Measurements from ENCODE around the gene FNDC11.
"Not testable (repeated sequence)": the region's sequence is repeated elsewhere in the genome, so short reads cannot be mapped to it uniquely, and the experiment has no call there.

The FNDC11 gene

DNA sequence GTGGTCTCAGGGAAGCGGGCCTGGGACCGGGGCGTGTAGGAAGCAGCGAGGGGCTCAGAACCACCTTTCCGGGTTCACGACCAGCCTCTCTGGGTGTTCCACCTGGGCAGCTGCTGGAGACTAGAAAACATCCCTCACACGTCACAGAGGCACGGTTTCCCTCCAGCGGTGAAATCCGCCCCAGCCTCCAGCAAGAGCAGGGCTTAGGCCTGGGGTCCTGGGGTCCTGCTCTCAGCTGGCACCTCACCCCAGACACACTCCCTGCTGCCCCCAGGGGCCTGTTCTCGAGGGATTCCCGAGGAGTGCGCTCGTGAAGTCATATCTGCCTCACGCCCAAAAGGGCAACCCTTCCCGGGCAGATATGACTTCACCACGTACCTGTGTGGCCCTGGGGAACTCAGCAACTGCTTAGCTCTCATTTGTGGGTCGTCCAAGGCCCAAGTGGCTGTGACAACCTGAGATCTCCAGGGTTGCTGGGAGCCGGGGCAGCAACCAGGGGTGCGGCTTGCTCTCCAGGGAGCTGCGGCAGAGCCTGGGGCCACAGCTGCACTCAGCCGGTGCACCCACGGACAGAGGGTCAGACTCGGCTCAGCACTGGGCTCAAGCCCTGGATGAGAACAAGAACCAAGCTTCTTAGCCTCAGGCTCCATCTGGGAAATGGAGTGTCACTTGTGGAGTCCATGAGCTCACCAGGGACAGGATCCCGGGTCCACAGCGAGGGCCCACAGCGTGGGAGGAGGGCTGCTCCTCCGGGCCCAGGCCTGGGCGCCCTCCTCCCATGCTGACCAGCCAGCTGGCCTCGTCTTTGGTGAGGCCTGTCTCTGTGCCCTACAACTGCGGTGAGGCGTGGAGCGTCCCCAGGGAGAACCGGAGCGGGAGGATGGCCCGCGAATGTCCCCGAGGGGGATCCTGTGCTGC lies 661 bp downstream of the FNDC11 start:
- DNase-seq = no peak

DNA sequence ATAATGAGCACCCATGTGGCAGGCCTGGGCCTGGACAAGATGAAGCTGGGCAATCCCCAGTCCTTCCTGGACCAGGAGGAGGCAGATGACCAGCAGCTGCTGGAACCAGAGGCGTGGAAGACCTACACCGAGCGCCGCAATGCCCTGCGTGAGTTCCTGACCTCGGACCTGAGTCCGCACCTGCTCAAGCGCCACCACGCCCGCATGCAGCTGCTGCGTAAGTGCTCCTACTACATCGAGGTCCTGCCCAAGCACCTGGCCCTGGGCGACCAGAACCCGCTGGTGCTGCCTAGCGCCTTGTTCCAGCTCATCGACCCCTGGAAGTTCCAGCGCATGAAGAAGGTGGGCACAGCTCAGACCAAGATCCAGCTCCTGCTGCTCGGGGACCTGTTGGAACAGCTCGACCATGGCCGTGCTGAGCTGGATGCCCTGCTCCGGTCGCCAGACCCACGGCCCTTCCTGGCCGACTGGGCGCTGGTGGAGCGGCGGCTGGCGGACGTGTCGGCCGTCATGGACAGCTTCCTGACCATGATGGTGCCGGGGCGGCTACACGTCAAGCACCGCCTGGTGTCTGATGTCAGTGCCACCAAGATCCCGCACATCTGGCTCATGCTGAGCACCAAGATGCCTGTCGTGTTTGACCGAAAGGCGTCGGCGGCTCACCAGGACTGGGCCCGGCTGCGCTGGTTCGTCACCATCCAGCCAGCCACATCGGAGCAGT lies 1.9 kb downstream of the FNDC11 start:
- no peak for DNase-seq

DNA sequence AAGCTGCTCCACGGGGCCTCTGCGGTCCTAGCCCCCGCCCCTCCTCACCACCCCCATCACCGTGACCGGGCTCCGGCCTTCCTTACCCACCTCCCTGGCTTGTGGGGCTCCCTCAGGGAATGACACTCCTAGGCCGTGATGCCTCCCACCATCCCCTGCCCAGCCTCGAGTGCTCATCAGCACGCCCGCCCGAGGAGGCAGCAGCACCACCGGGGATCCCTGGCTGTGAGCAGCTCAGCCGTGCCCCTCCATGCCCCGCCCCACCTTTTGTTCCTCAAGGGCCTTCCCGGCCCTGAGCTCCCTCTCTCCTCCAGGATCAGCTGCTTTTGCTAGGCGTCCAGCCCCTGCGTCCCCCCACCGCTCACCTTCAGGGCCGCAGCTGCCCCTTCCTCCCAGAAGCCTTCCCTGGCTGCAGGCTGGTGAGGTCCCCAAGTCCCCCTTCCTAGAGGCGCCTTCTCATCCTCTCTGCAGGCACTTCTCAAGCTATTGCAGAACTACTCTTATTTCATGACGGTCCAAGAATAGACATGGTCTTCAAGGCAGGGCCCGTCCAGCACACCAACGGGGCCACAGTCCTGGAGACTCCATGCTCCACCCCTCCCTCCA lies 3.0 kb downstream of the FNDC11 start:
- DNase-seq = no peak

DNA sequence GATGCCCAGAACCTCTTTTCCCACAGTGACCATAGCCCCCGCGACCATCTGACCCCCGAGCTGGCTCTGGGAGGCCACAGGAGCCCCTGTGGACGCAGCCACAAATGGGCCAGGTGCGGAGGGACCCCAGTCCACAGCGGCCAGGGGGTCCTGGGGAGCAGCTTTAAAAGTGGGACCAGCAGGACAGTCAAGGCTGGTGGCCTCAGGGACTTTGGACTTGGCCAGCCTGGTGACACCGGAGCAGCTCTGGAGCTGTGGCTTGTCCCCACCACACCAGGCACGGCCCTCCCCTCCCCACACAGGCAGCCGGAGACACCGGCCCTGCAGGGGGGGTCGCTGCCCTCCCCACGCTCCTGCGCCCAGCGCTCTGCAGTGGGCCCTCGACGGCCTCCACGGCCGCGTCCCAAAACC lies 3.5 kb downstream of the FNDC11 start:
- DNase-seq = no peak

DNA sequence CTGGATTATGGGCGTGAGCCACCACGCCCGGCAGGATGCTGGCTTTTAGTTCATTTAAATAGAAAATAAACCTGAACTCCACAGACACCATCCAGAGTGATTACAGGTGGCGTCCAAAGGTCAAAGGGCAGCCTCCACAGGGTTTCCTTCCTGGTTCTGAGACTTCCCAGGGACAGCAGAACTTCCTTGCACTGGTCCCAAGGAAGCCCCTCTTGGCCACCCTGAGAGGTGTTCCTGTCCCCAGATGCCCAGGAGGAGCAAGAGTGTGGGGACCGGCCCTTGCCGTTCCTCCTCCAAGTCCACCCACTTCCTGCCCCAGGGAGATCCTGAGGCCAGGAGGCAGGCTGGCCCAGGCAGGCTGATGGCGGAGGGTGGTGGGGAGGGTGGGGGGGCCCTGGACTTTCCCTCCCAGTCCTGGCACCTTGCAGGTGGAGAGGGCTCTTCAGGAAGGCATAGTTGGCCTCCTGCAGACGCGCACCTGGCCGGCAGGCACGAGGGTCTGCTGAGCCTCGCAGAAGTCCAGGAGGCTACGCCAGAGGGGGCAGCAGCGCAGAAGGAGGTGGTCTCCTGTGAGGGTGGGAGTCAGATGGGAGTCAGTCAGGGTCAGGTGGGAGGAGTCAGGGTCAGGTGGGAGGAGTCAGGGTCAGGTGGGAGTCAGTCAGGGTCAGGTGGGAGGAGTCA lies 5.0 kb downstream of the FNDC11 start:
- no peak for DNase-seq

DNA sequence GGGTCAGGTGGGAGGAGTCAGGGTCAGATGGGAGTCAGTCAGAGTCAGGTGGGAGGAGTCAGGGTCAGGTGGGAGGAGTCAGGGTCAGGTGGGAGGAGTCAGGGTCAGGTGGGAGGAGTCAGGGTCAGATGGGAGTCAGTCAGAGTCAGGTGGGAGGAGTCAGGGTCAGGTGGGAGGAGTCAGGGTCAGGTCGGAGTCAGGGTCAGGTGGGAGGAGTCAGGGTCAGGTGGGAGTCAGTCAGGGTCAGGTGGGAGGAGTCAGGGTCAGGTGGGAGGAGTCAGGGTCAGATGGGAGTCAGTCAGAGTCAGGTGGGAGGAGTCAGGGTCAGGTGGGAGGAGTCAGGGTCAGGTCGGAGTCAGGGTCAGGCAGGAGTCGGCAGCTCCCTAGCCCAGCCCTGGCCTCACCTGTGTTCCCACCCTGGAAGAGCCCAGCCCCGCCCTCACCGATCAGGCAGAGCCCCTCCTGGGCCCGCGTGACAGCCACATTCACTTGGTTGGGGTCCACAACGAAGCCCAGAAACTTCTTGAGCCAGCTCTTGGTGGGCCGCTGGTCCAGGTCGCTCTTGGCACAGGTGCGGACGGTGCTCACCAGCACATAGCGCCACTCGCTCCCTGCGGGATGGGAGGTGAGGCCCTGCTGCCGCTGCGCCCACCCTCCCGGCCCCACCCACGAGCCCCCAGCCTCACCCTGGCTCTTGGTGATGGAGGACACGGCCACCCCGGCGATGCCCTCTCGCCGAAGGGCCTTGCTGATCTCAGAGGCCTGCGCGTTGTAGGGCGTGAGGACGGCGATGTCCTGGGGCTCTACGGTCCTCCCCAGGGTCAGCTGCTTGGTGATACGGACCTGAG lies 5.8 kb downstream of the FNDC11 start:
- not testable (repeated sequence) for DNase-seq

DNA sequence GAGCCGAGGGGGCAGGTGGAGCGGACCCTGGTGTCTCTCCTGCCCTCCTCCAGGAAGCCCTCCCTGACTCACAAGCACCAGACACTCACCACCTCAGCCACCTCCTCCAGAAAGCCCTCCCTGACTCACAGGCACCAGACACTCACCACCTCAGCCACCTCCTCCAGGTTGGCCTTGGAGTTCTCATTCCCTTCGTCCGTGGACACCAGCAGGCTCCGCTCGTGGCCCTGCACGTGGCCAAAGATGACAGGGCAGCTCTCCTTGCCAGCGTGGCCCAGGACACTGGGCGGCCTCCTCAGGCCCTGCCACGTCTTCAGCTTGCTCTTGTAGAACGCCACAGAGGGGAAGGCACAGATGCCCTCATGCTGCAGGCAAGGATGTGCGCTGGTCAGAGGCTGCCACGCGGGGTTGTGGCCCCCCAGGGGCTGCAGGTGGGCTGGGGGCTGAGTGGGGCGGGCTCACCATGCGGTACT lies 6.4 kb downstream of the FNDC11 start:
- DNase-seq = no peak

DNA sequence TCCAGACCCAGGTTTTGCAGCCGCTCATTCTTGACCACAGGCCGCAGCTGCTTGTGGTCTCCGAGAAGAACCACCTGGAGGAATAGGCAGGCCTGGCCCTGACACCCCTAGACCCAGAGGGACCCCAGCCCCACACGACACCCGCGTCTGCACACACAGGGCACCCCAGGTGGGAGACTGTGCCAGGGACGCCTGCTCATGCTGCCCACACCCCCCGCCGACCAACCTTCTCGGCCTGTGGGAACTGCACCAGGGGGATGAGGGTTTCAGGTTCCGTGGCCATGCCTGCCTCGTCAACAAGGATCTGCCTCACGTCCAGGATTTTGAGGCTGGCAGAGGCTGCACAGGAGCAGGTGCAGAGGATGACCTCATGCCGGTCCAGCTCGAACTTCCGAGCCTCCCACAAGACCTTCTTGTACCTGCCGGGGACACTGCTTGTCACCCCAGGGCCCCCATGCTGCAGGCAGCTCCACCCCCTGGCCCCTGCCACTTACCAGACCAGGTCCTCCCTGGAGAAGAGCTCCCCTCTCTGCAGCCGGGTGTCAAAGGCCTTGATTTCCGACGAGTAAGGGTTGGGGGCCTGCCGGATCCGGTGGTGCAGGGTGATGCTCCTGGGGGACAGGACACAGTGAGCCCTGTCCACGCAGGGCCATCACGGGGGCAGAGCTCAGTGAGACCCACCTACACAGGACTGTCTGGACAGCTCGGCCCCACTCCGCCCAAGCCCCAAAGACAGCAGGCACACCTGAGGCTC lies 7.1 kb downstream of the FNDC11 start:
- no peak for DNase-seq

DNA sequence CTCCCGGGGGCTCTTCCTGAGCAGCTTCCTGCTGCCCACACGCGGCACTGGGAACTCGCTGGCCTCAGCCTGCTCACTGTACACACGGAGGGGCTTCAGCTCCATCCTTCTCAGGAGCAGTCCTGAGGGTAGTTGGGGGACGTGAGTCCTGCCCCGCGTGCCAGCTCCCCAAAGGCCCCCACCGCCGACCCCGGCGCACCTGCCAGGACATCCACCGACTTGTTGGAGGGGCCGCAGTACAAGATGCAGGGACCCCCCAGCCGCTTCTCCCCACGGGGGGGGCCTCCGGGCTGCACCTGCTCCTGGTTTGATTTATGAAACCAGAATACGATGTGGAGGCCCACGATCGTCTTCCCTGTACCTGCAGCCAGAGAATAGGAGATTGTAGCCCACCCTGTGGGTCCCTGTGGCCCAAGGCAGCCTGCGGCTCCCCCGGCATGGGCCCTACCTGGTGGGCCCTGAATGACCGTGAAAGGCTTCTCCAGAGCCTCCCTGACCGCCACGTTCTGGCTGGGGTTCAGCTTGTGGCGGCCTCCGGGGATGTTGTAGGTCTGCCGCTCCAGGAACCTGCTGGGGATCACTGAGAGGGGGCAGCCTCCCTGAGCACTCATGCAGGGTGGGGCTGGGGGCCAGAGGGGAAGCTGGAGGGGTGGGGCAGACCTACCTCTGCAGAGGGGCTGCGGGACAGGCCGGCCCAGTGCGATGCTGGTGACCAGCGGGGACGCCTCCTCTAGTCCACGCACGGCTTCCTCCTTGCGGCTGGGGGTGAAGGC lies 7.9 kb downstream of the FNDC11 start:
- no peak for DNase-seq

DNA sequence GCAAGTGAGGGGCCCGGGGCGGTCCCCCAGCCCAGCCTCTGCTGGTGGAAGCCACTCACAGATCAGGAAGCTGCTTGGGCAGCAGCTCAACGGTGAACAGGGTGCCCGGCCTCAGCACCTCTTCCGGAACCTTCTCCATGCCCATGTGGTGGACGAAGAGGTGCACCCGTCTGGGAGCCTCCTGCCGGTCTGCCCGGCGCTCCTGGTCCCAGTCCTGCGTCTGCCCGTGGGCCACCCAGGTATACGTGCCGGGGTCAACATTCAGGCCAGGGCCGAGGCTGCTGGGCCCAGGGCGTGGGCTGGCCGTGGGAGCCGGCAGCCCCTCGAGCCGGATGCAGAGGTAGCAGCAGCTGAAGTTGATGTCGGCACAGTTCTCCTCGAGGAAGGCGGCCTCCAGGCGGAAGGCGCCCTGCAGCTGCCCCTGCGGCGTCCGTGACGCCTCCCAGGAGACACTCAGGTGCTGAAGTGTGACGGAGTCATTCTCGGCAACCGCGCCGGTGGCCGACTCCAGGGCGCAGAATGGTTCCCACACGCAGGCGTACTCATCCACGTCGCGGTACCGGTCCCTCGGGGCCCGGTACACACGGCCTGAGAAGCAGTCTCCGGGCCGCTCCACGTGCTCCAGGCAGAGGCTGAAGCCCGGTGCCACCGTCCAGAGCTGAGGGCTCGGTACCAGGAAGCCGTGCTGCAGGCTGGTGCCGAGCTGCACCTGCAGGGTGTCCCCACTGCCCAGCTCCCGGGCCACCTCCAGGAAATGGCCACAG lies 8.7 kb downstream of the FNDC11 start:
- no peak for DNase-seq

DNA sequence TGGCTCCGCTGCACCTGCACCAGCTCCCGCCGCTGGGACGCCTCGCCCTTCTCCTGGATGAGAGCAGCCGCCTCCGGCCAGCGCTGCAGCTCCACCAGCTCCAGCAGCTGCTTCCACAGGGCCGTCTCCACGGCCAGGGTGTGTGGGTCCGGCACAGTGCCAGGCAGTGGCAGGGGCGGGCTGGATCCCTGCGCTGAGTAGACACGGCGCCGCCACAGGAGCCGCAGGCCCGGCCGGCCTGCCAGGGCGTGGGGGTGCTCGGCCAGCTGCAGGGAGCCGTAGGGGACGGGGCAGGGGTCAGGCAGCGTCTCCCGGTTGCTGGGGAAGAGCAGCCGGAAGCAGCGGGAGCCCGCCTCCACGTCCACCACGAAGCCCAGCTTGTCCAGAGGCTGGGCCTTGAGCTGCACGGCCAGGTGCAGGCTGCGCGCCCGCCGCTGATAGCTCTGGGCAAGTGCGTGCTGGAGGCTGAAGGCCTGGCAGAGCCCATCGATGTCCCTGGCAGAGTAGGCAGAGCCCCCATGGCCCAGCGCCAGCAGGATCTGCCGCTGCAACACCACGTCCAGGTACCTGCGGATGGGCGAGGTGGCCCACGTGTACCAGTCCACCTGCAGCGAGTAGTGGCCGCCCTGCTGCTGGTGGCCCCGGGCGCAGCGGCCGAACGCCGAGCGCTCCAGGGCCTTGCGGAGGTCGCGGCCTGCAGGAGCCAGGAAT lies 9.4 kb downstream of the FNDC11 start:
- DNase-seq = no peak

DNA sequence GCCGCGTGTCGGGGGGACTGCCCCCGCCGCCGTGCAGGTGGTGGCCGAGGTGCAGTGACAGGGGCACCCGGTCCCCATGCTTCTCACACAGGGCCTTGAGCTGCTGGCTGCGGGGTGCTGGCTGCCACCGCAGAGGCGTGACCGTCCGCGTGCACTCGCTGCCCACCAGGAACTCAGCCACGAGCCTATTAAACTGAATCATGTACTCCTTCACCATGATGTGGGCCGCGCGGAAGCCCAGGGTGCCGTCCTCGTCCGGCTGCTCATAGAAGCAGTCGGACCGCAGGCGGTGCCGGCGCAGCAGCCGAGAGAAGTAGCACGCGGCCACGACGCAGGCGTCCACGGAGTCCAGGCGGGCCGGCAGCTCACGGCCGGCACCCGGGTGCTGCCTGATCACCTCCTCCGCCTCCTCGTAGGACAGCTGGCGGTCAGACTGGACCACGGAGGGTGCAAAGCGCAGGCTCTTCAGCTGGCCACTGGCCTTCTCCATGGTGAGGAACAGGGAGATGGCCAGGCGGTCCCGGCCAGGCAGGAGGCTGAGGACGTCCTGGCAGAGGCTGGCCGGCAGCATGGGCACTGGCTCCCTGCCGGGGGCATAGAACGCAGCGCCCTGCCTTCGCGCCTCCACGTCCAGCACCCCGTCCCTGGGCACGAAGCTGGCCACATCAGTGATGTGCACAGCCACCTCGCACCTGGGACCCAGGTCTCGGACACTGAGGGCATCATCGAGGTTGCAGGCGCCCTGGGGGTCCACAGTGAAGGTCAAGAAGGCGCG lies 10.3 kb downstream of the FNDC11 start:
- no peak for DNase-seq

DNA sequence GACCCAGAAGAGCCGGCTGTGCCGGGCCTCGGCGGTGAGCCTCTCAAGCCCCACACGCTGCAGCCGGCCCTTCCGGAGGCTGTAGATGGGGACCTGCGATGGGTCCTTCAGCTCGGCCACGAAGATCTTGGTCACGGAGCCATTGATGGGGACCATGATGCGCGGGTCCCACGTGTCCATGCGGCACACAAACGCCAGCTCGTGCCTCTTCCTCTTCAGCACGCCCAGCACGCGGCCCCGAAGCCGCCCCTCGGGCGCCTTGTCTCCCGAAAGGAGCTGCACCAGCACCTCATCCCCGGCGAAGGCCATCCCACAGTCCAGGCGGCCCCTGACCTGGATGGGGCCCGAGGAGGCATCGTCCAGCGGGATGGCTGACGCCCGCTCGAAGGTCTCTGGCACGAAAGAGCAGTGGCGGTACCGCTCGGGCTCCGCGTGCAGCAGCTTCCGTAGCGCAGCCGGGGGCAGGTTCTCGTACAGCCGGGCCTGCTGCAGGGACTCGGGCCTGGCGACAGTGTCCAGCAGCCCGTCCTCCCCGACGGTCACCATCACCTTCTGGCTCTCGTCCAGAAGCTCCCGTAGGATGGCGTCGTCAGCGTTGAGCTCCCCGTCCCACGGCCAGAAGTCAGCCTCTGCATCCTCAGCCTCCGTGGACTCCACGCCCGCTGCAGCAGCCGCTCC lies 11.2 kb downstream of the FNDC11 start:
- DNase-seq = no peak

DNA sequence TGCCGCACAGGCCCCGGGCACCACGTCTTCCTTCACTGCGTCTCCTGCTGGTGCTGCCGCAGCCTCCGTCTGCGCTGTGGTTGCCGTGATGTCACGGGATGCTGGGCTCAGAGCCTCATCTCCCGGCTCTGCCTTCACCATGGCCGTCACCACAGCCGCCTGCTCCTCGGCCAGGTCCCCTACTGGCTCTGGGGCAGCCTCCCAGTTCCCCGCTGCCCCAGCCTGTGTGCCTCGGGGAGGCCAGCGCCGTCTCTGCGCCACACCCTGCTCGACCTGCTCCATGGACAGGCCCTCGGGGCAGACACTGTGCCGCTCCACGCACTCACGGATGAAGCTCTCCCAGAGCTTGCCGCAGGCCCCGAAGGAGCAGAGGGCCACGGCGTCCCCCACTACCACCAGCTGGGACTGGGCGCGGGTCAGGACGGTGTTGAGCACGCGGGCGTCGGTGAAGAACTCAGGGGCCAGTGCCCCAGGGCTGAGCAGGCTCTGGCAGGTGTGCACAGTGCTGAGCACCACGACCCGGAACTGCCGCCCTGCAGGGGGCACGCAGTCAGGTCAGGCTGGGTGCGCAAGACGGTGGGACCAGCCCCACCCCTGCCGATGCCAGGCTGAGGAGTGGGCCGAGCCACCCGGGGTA lies 11.9 kb downstream of the FNDC11 start:
- DNase-seq = no peak

DNA sequence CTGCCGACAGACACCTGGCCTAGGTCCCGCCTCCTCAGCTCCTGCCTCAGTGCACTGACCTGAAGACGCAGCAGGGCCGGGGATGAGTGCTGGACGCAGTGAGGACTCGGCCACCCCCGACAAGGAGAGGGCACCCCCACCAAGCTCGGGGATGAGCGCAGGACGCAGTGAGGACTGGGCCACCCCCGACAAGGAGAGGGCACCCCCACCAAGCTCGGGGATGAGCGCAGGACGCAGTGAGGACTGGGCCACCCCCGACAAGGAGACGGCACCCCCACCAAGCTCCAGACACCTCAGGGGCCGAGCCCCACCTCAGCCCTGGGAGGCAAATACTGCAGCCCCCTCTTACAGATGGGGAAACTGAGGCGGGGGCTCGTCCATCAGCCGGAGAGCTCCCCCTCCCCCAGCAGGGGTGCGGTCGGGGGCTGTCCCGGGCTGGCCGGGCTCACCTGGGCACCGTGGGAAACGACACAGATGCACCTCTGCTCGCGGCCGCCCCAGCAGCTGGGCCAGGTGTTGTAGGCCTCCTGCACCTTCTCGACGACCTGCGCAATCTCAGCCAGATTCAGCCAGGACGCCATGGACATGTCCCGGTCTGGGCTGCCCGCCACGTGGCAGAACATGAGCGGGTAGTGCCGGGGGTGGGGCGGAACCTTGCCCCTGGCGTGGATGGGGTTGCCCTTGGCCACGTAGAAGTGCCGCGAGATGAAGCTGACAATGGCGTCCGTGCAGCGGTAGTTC lies 12.6 kb downstream of the FNDC11 start:
- no peak for DNase-seq

DNA sequence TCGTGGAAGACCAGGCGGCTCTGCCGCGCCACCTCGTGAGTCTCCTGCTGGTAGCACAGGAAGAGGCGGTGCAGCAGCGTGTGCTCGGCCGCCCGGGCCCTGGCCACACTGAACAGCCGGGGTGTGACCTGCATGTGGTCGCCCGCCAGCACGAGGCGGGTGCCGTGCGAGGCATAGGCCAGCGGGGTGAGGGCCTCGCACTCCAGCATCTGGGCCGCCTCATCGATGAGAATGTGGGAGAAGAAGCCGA lies 13.1 kb downstream of the FNDC11 start:
- DNase-seq = no peak

Measured in DMS153 (cell line).